Activated CD8-positive, alpha-beta T cell treated with anti-CD3 and anti-CD28 coated beads for 36 hours (primary cell): ENCODE results near the gene NCAN. TPM values are rescaled to one million over a fixed set of nuclear protein-coding genes. Genes with fewer than 3 reads are reported as not detected.

Source experiments
- ATAC-seq: fragments of 200-7000 bp; cut with Tn5 transposase; one replicate; pipeline ENCODE4 v1.10.0; 2021; ENCODE audit warnings: mild to moderate bottlenecking, moderate library complexity
- CTCF ChIA-PET: fragments of 350-600 bp; sonication (Branson Sonifier 250); formaldehyde crosslinking; loops from one replicate; lab custom pipeline; 2021; ENCODE audit warnings: antibody characterized with exemption; lab: Charles Lee
- POLR2A ChIA-PET: fragments of 350-600 bp; sonication (Branson Sonifier 250); formaldehyde crosslinking; loops from one replicate; lab custom pipeline; 2021; ENCODE audit warnings: antibody characterized with exemption; lab: Charles Lee
- DNase-seq: peaks from one replicate; pipeline ENCODE4 v3.0.0-alpha.2; 2020
- H3K27ac Mint-ChIP-seq: one replicate; pipeline ENCODE4 v1.8.0; 2021; ENCODE audit warnings: mild to moderate bottlenecking, mixed read lengths
- H3K27me3 Mint-ChIP-seq: one replicate; pipeline ENCODE4 v1.8.0; 2021; ENCODE audit warnings: mixed read lengths
- H3K36me3 Mint-ChIP-seq: one replicate; pipeline ENCODE4 v1.8.0; 2021; ENCODE audit warnings: low read depth, mixed read lengths
- H3K4me1 Mint-ChIP-seq: one replicate; pipeline ENCODE4 v1.8.0; 2021; ENCODE audit warnings: low read depth, mixed read lengths
- H3K4me3 Mint-ChIP-seq: one replicate; pipeline ENCODE4 v1.8.0; 2021; ENCODE audit warnings: mild to moderate bottlenecking, moderate library complexity, mixed read lengths
- H3K9me3 Mint-ChIP-seq: one replicate; pipeline ENCODE4 v1.8.0; 2021; ENCODE audit warnings: mixed read lengths
- intact Hi-C: fragments of 100-400 bp; cut with micrococcal nuclease; formaldehyde crosslinking; loops from one replicate; pipeline ENCODE4 v1.10.0; 2022
- total RNA-seq, 2 experiments: library from RNA; stranded (reverse); gene quantifications; one replicate each; pipeline ENCODE4 v1.2.3, GENCODE V29; 2021
- TF ChIP-seq, protein P1 (sequence below): fragments of 200-600 bp; IDR thresholded peaks from one replicate; pipeline ENCODE4 v1.8.0; 2022; ENCODE audit warnings: antibody characterized with exemption, mild to moderate bottlenecking

NCAN gene
- total RNA-seq, 2 experiments from 2014 or later, result not detected

DNA sequence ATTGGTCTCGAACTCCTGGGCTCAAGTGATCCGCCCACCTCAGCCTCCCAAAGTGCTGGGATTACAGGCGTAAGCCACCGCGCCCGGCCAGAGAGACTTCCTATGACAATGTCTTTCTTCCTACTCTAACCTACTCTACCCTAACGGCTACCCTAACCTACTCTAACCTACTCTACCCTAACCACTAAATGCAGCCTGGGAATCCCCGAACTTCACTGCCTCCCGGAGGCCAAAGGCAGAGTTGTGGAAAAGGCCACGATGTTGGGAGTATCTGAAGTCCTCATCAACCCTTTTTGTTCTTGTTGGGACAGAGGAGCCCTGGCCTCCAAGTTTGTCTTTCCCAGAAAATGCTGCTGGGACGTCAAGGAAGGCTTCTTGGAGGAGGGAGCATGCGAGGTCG lies 7.6 kb upstream of the NCAN start:
- Mint-ChIP-seq H3K4me1 (peaks cover 23% of the 10 kb centered on the region), H3K27me3 (no peaks in the 10 kb centered on the region), H3K27ac (no peak overlapping the region), H3K9me3 (no peaks in the 10 kb centered on the region), H3K36me3 (peaks cover 24% of the 10 kb centered on the region), H3K4me3 (peak overlapping the region; percentile 94)
- ATAC-seq (no peak), DNase-seq (no peak)
- ChIA-PET CTCF (interaction anchor here (0.9 to 1.7 kb wide), 4 partner anchors 10 to 287 kb away, joined by 3 to 8 read pairs (median 4); no protein-coding TSS in a partner anchor), POLR2A (interaction anchor here (1.0 kb wide), 1 partner anchor 14 kb away, joined by 3 read pairs; no protein-coding TSS in a partner anchor)
- intact Hi-C loops, result no loop called here
- TF ChIP-seq, protein P1, sequence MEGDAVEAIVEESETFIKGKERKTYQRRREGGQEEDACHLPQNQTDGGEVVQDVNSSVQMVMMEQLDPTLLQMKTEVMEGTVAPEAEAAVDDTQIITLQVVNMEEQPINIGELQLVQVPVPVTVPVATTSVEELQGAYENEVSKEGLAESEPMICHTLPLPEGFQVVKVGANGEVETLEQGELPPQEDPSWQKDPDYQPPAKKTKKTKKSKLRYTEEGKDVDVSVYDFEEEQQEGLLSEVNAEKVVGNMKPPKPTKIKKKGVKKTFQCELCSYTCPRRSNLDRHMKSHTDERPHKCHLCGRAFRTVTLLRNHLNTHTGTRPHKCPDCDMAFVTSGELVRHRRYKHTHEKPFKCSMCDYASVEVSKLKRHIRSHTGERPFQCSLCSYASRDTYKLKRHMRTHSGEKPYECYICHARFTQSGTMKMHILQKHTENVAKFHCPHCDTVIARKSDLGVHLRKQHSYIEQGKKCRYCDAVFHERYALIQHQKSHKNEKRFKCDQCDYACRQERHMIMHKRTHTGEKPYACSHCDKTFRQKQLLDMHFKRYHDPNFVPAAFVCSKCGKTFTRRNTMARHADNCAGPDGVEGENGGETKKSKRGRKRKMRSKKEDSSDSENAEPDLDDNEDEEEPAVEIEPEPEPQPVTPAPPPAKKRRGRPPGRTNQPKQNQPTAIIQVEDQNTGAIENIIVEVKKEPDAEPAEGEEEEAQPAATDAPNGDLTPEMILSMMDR, result no peak

DNA sequence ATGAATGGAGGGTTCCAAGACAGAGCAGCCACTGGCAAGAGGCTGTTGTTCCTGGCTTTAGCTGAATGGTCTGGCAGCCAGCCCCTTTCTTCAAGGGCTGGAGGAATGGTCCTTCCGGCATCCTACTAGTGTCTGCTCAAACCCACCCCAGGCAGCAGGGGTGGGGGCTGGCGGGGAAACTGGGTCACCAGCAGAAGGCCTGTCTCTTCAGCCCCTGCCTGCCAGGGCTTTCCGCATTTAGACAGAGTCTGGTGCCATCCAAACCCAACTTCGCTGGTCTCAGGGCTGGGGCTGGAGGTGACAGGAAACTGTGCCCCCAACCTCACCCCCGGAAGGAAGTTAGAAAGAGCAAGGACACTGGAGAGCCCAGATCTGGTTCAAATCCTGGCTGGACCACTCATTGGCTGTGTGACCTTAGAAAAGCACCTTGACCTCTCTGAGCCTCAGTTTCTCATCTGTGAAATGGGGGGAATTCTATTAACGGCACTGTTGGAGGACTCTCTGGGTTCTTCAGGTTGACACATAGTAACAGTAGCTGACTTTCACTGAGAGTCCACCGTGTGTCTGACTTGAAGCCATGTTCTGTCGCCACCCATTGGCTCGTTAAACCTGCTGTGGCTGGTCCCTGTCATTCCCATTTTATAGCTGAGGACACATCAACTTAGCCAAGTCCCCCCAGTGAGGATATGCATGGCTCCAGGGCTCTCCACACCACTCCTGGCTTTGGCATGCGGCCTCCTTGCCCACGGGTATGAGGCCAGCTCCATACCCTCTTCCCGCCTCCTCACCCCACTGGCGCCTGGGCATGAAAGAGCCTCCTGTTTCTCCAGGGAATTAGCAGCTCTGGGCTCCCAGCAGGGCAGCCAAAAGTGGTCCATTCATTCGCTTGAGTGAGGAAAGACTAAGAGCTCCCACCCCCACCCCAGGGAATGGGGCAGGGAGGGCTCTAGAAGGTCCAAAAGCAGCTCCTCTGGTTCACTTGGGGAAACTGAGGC lies 6.0 kb upstream of the NCAN start:
- ATAC-seq, result no peak
- TF ChIP-seq, protein P1, result no peak
- Mint-ChIP-seq H3K36me3 (peaks cover 18% of the 10 kb centered on the region), H3K27ac (no peak overlapping the region), H3K27me3 (peaks cover 3% of the 10 kb centered on the region), H3K9me3 (no peaks in the 10 kb centered on the region), H3K4me3 (no peak overlapping the region), H3K4me1 (peaks cover 23% of the 10 kb centered on the region)
- DNase-seq, result no peak
- CTCF ChIA-PET, result interaction anchor here (1.4 to 1.6 kb wide), 2 partner anchors 13 to 42 kb away, joined by 3 to 4 read pairs; no protein-coding TSS in a partner anchor
- intact Hi-C loops, result no loop called here
- POLR2A ChIA-PET, result interaction anchor here (1.0 to 1.7 kb wide), 2 partner anchors 14 to 16 kb away, joined by 3 to 4 read pairs; partner anchors contain the start of gene BORCS8

DNA sequence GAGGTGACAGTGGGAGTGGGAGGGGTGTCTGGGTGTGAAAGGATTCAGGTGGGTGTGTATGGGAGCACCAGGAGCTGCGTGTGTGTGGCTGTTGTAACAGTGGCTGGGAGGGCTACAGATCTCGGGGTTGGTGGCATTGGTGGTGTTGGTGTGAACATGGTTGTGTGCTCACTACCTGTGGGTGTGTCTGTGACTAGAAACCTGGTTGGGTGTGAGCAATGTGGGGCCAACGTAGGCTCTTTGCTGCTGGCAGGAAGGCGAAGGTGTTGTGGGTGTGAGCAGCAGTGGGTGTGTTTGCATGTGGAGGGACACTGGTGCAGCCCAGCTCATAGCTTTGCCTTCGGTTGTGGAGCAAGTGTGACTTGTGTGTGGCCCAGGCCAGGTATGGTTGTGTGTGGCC lies 4.8 kb upstream of the NCAN start:
- H3K4me3 Mint-ChIP-seq, result no peak overlapping the region
- intact Hi-C loops, result no loop called here
- H3K27ac Mint-ChIP-seq, result no peak overlapping the region
- ChIA-PET POLR2A (interaction anchor here (1.7 kb wide), 1 partner anchor 15 kb away, joined by 4 read pairs; the partner anchor contains the start of gene BORCS8), CTCF (no interaction called here)
- no peak for ATAC-seq
- H3K4me1 Mint-ChIP-seq, result peaks cover 21% of the 10 kb centered on the region
- H3K36me3 Mint-ChIP-seq, result peaks cover 13% of the 10 kb centered on the region
- peaks cover 10% of the 10 kb centered on the region for H3K27me3 Mint-ChIP-seq
- TF ChIP-seq, protein P1, result no peak
- no peak for DNase-seq
- H3K9me3 Mint-ChIP-seq, result no peaks in the 10 kb centered on the region

DNA sequence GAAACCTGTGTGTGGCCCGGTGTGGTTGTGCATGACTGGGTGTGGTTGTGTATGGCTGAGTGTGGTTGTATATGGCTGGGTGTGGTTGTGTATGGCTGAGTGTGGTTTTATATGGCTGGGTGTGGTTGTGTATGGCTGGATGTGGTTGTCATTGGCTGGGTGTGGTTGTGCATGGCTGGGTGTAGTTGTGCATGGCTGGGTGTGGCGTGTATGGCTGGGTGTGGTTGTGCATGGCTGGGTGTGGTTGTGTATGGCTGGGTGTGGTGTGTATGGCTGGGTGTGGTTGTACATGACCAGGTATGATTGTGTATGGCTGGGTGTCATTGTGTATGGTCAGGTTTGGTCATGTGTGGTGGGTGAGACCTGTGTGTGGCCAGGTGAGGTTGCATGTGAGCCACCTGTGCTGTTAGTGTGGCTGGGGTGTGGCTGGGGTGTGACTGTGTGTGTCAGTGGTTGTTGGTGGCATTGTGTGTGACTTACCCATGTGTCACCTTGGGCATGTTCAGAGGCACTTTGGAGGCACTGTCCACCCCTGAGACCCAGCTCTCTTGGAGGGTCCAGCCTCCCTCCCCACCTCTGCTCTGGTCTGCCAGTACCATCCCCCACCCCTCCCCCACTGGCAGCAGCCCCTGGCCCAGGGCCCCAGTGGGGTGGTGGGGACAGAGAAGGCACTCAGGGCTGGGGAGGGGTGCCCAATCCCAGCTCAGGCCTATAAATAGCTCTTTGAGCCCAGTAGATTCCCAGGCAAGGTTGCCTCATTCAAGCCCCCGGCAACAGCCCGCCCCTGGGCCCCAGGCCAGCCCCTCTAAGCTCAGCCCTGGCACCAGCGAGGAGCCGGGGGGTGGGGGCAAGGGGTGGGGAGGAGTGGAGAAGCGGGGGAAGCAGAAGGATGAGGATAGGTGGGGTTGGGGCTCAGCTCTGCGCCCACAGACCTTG lies 3.9 kb upstream of the NCAN start:
- Mint-ChIP-seq H3K4me1 (peaks cover 15% of the 10 kb centered on the region), H3K9me3 (no peaks in the 10 kb centered on the region), H3K4me3 (no peak overlapping the region), H3K27me3 (peaks cover 16% of the 10 kb centered on the region), H3K36me3 (peaks cover 4% of the 10 kb centered on the region), H3K27ac (no peak overlapping the region)
- POLR2A ChIA-PET, result interaction anchor here (1.2 kb wide), 1 partner anchor 16 kb away, joined by 8 read pairs; the partner anchor contains the start of genes BORCS8 and RFXANK
- no peak for ATAC-seq
- TF ChIP-seq, protein P1, result no peak
- intact Hi-C loops, result no loop called here
- CTCF ChIA-PET, result no interaction called here
- DNase-seq, result no peak
